ENCODE results near the gene ACTR10. TPM values are rescaled to one million over a fixed set of nuclear protein-coding genes. Genes with fewer than 3 reads are reported as not detected.

ACTR10 gene
- total and polyA plus RNA-seq, 2 of the 8 experiments (the other 6 are each of a cell fraction or from before 2014, with no cell fraction given), result 15.4 to 34.6 TPM

GRCh38 chr14:58199726-58200479 lies at the start of gene ACTR10 (continued):
- TF ChIP-seq ASH2L (IDR thresholded peaks at IDR 0.05; ENCODE audit: low read length) (peak; percentile 92), CHD2 (IDR thresholded peaks at IDR 0.05; ENCODE audit: low read length) (no peak), RFX5 (IDR thresholded peaks at IDR 0.05; ENCODE audit: borderline replicate concordance, low read depth, low read length) (no peak), POLR2AphosphoS5 (IDR thresholded peaks at IDR 0.05; ENCODE audit: low read depth, low read length) (peak; percentile 85), JUN (IDR thresholded peaks at IDR 0.05; ENCODE audit: low read depth, low read length) (no peak), ATF3 (IDR thresholded peaks at IDR 0.05; ENCODE audit: insufficient read depth, low read depth, low read length) (no peak), SP1 (IDR thresholded peaks at IDR 0.05; ENCODE audit: low read depth, low read length) (no peak), CTCF (IDR thresholded peaks at IDR 0.05; ENCODE audit: control extremely low read depth in 1 of 3, insufficient read depth in 1 of 3, low read depth in 1 of 3, low read length in 3 of 3) (no peak), SIX5 (IDR thresholded peaks at IDR 0.05; ENCODE audit: low read depth, low read length) (no peak), SP2 (IDR thresholded peaks at IDR 0.05; ENCODE audit: low read length) (no peak), CTBP2 (IDR thresholded peaks at IDR 0.05; ENCODE audit: borderline replicate concordance, insufficient read depth, insufficient read length, low read length) (no peak), POU5F1 (IDR thresholded peaks at IDR 0.05; ENCODE audit: low read depth, low read length) (no peak), MAFK (IDR thresholded peaks at IDR 0.05; ENCODE audit: low read depth, low read length) (no peak), TAF7 (optimal IDR thresholded peaks at IDR 0.05; ENCODE audit: borderline replicate concordance, low read depth, low read length) (peak; percentile 47), EZH2 (IDR thresholded peaks at IDR 0.05; ENCODE audit: low read depth, low read length, severe bottlenecking) (no peak), ZNF274 (IDR thresholded peaks at IDR 0.05; ENCODE audit: borderline replicate concordance, extremely low read depth, low read length) (no peak), NANOG (IDR thresholded peaks at IDR 0.05; ENCODE audit: insufficient read depth, low read depth, low read length, poor library complexity, severe bottlenecking) (no peak), KDM5A (IDR thresholded peaks at IDR 0.05; ENCODE audit: low read length) (no peak), TEAD4 (IDR thresholded peaks at IDR 0.05; ENCODE audit: low read depth, low read length) (no peak), GABPA (IDR thresholded peaks at IDR 0.05; ENCODE audit: borderline replicate concordance, insufficient read depth, low read length) (no peak), RAD21 (IDR thresholded peaks at IDR 0.05 in 1 of 2, conservative IDR thresholded peaks at IDR 0.05 in 1 of 2; ENCODE audit: low read depth in 2 of 2, low read length in 2 of 2) (no peak)
